GM23338 (cell line): Measurements from ENCODE around the gene CYTH1. TPM values are rescaled to one million over a fixed set of nuclear protein-coding genes. Genes with fewer than 3 reads are reported as not detected.

Experiments
- ATAC-seq: fragments of 200-7000 bp; cut with Tn5 transposase; 3 replicates; pipeline ENCODE4 v1.9.1; 2020
- DNase-seq: peaks from one replicate; pipeline ENCODE4 v3.0.0-alpha.2; 2015; ENCODE audit warnings: low spot score
- H2AFZ ChIP-seq: fragments of 200-600 bp; sonication (generic); 2 replicates; pipeline ENCODE4 v1.8.0; 2016; ENCODE audit warnings: antibody characterized with exemption, mild to moderate bottlenecking, moderate library complexity
- H3F3A ChIP-seq: fragments of 200-600 bp; sonication (generic); replicated peaks from 2 replicates; pipeline ENCODE4 v1.8.0; 2017; ENCODE audit warnings: antibody characterized with exemption, mixed run types, low read depth
- H3K27ac ChIP-seq: fragments of 200-600 bp; sonication (generic); 2 replicates; pipeline ENCODE4 v1.6.1; 2016; ENCODE audit warnings: low read depth
- H3K27me3 ChIP-seq: fragments of 200-600 bp; sonication (generic); 2 replicates; pipeline ENCODE4 v1.8.0; 2016; ENCODE audit warnings: mild to moderate bottlenecking, mixed run types, moderate library complexity; ENCODE audit not compliant: insufficient read depth
- H3K36me3 ChIP-seq: fragments of 200-600 bp; sonication (generic); 2 replicates; pipeline ENCODE4 v1.8.0; 2016; ENCODE audit warnings: mild to moderate bottlenecking; ENCODE audit not compliant: insufficient read depth
- H3K4me1 ChIP-seq: fragments of 200-600 bp; sonication (generic); 2 replicates; pipeline ENCODE4 v1.8.0; 2016; ENCODE audit warnings: mild to moderate bottlenecking, moderate library complexity; ENCODE audit not compliant: insufficient read depth
- H3K4me2 ChIP-seq: fragments of 200-600 bp; sonication (generic); 2 replicates; pipeline ENCODE4 v1.7.1; 2017; ENCODE audit warnings: mixed run types
- H3K4me3 ChIP-seq: fragments of 200-600 bp; sonication (generic); 2 replicates; pipeline ENCODE4 v1.6.1; 2016; ENCODE audit warnings: mixed run types
- H3K79me2 ChIP-seq: fragments of 200-600 bp; sonication (generic); replicated peaks from 2 replicates; pipeline ENCODE4 v1.8.0; 2017; ENCODE audit warnings: mild to moderate bottlenecking; ENCODE audit not compliant: insufficient read depth
- H3K9me2 ChIP-seq: fragments of 200-600 bp; sonication (generic); 2 replicates; pipeline ENCODE4 v1.8.0; 2017; ENCODE audit not compliant: insufficient read depth
- H4K20me1 ChIP-seq: fragments of 200-600 bp; sonication (generic); replicated peaks from 2 replicates; pipeline ENCODE4 v1.8.0; 2017; ENCODE audit warnings: mild to moderate bottlenecking; ENCODE audit not compliant: insufficient read depth
- H3K27ac Mint-ChIP-seq: 2 replicates; pipeline ENCODE4 v1.8.0; 2020; ENCODE audit warnings: inconsistent platforms, mild to moderate bottlenecking, moderate library complexity, mixed read lengths
- H3K27me3 Mint-ChIP-seq: 3 replicates; pipeline ENCODE4 v1.8.0; 2022; ENCODE audit warnings: low read depth, mild to moderate bottlenecking, moderate library complexity, mixed read lengths, inconsistent platforms; ENCODE audit not compliant: insufficient read depth, poor library complexity
- H3K36me3 Mint-ChIP-seq: 3 replicates; pipeline ENCODE4 v1.8.0; 2021; ENCODE audit warnings: low read depth, mild to moderate bottlenecking, inconsistent platforms, moderate library complexity, mixed read lengths
- H3K4me1 Mint-ChIP-seq: 3 replicates; pipeline ENCODE4 v1.8.0; 2020; ENCODE audit warnings: mild to moderate bottlenecking, inconsistent platforms, mixed read lengths
- H3K4me3 Mint-ChIP-seq: 3 replicates; pipeline ENCODE4 v1.8.0; 2021; ENCODE audit warnings: moderate library complexity, mild to moderate bottlenecking, inconsistent platforms, mixed read lengths
- H3K9me3 Mint-ChIP-seq: 3 replicates; pipeline ENCODE4 v1.8.0; 2020; ENCODE audit warnings: moderate library complexity, mild to moderate bottlenecking, inconsistent platforms, mixed read lengths
- ETS1 ChIP-seq: IDR thresholded peaks from 2 replicates; pipeline ENCODE4 v1.6.1; 2016; ENCODE audit warnings: antibody characterized with exemption
- EZH2 ChIP-seq: fragments of 200-600 bp; sonication (generic); IDR thresholded peaks from one replicate; pipeline ENCODE4 v1.8.0; 2017; ENCODE audit warnings: antibody characterized with exemption, mild to moderate bottlenecking, low read depth; ENCODE audit not compliant: unreplicated experiment
- EZH2phosphoT487 ChIP-seq: fragments of 200-600 bp; sonication (generic); IDR thresholded peaks from one replicate; pipeline ENCODE4 v1.8.1; 2018; ENCODE audit warnings: antibody characterized with exemption; ENCODE audit not compliant: unreplicated experiment
- JUNB ChIP-seq: IDR thresholded peaks from one replicate; pipeline ENCODE4 v1.6.1; 2016; ENCODE audit warnings: antibody characterized with exemption; ENCODE audit not compliant: unreplicated experiment
- NANOG ChIP-seq: IDR thresholded peaks from 2 replicates; pipeline ENCODE4 v1.6.1; 2016; ENCODE audit warnings: antibody characterized with exemption, borderline replicate concordance
- REST ChIP-seq: IDR thresholded peaks from one replicate; pipeline ENCODE4 v1.6.1; 2018; ENCODE audit warnings: antibody characterized with exemption; ENCODE audit not compliant: unreplicated experiment
- STAT1 ChIP-seq: IDR thresholded peaks from one replicate; pipeline ENCODE4 v1.6.1; 2016; ENCODE audit warnings: antibody characterized with exemption; ENCODE audit not compliant: unreplicated experiment
- ZNF114 ChIP-seq: fragments of 250-450 bp; sonication (Bioruptor Pico); IDR thresholded peaks from 2 replicates; pipeline ENCODE4 v1.5.0; 2020; ENCODE audit warnings: mild to moderate bottlenecking, moderate library complexity
- ZNF331 ChIP-seq: fragments of 250-450 bp; sonication (Bioruptor Pico); IDR thresholded peaks from 2 replicates; pipeline ENCODE4 v1.5.0; 2020; ENCODE audit warnings: low read depth, mild to moderate bottlenecking, moderate library complexity
- ZNF462 ChIP-seq: fragments of 250-450 bp; sonication (Bioruptor Pico); IDR thresholded peaks from 2 replicates; pipeline ENCODE4 v1.5.0; 2020; ENCODE audit warnings: mild to moderate bottlenecking, moderate library complexity
- polyA plus RNA-seq: library from polyadenylated mRNA; unstranded; fragments of >200 nt; fragmentation: Nextera tagmentation; extraction: Ambion mirVana; gene quantifications from 2 replicates; pipeline ENCODE4 v1.2.1, GENCODE V29; 2016
- total RNA-seq: library from RNA; depleted of rRNA; stranded (reverse); fragments of >200 nt; shearing (Covaris generic); gene quantifications from 2 replicates; pipeline ENCODE4 v1.2.3, GENCODE V29; 2014

Gene CYTH1
- total and polyA plus RNA-seq, 2 experiments from 2014 or later = 13.8 to 14.5 TPM

GRCh38 chr17:78735832-78736525, 46.1 kb downstream of the CYTH1 start:
- H3K9me2 ChIP-seq = no peaks in the 10 kb centered on the region
- H2AFZ ChIP-seq = no peak overlapping the region
- no peak overlapping the region for H3K4me3 ChIP-seq
- 0 out of 2 replicates have a peak, but pooled peaks cover 6% of the 10 kb centered on the region for H4K20me1 ChIP-seq
- peaks cover 7% of the 10 kb centered on the region for H3K4me1 ChIP-seq
- peaks cover 35% of the 10 kb centered on the region for H3K4me1 Mint-ChIP-seq
- H3K4me3 Mint-ChIP-seq = no peak overlapping the region
- H3K27me3 Mint-ChIP-seq = no peaks in the 10 kb centered on the region
- H3K27ac Mint-ChIP-seq = no peak overlapping the region
- H3K36me3 ChIP-seq = no peaks in the 10 kb centered on the region
- H3K4me2 ChIP-seq = no peak overlapping the region
- H3K9me3 Mint-ChIP-seq = no peaks in the 10 kb centered on the region; the same call in 2 of the 3 replicates
- H3K79me2 ChIP-seq = peaks cover 20% of the 10 kb centered on the region
- no peaks in the 10 kb centered on the region for H3K36me3 Mint-ChIP-seq
- H3F3A ChIP-seq = no peaks in the 10 kb centered on the region
- peak overlapping the region; percentile 45; the same call in 1 of the 2 replicates for H3K27ac ChIP-seq
- no peaks in the 10 kb centered on the region for H3K27me3 ChIP-seq
- ATAC-seq (no peak), DNase-seq (no peak)
- TF ChIP-seq REST (no peak), ZNF331 (CRISPR knock-in tag) (no peak), ZNF462 (CRISPR knock-in tag) (no peak), ZNF114 (no peak), ETS1 (no peak), EZH2 (no peak), JUNB (no peak), NANOG (no peak), EZH2phosphoT487 (no peak), STAT1 (no peak)
